Measurements from ENCODE around the gene CR1L. TPM values are rescaled to one million over a fixed set of nuclear protein-coding genes. Genes with fewer than 3 reads are reported as not detected.
"Not testable (repeated sequence)": the region's sequence is repeated elsewhere in the genome, so short reads cannot be mapped to it uniquely, and the experiment has no call there.

Gene CR1L
- total RNA-seq, 4 donors from 2014 or later: 0.22 TPM; not detected in 3

DNA sequence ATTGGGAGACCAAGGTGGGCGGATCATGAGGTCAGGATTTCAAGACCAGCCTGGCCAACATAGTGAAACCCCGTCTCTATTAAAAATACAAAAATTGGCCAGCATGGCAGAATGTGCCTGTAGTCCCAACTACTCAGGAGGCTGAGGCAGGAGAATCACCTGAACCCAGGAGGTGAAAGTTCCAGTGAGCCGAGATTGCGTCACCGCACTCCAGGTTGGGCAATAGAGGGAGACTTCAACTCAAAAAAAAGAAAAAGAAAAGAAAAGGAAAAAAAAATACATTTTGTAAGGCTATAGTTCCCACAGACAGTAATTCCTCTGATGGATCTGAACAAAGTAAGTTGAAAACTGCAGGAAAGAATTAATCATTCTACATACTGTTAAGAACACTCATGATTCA is 58.8 kb downstream of the CR1L start:
- DNase-seq: no peak
- TF ChIP-seq, protein P1, sequence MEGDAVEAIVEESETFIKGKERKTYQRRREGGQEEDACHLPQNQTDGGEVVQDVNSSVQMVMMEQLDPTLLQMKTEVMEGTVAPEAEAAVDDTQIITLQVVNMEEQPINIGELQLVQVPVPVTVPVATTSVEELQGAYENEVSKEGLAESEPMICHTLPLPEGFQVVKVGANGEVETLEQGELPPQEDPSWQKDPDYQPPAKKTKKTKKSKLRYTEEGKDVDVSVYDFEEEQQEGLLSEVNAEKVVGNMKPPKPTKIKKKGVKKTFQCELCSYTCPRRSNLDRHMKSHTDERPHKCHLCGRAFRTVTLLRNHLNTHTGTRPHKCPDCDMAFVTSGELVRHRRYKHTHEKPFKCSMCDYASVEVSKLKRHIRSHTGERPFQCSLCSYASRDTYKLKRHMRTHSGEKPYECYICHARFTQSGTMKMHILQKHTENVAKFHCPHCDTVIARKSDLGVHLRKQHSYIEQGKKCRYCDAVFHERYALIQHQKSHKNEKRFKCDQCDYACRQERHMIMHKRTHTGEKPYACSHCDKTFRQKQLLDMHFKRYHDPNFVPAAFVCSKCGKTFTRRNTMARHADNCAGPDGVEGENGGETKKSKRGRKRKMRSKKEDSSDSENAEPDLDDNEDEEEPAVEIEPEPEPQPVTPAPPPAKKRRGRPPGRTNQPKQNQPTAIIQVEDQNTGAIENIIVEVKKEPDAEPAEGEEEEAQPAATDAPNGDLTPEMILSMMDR (IDR thresholded peaks at IDR 0.05): no peak
- TF ChIP-seq POLR2A (IDR thresholded peaks at IDR 0.05): no peak
- no peak overlapping the region for H3K4me3 ChIP-seq (replicated peaks in 1 of 3)
- intact Hi-C loops (cut with DNase I): no loop called here
- H3K27ac ChIP-seq: no peak overlapping the region
- H3K4me1 ChIP-seq: no peaks in the 10 kb centered on the region
- no peaks in the 10 kb centered on the region for H3K27me3 ChIP-seq
- no peaks in the 10 kb centered on the region for H3K36me3 ChIP-seq
- 82 to 99% methylated on average over 5 of the region's 5 CpGs for WGBS, 2 donors
- H3K9me3 ChIP-seq: no peaks in the 10 kb centered on the region

DNA sequence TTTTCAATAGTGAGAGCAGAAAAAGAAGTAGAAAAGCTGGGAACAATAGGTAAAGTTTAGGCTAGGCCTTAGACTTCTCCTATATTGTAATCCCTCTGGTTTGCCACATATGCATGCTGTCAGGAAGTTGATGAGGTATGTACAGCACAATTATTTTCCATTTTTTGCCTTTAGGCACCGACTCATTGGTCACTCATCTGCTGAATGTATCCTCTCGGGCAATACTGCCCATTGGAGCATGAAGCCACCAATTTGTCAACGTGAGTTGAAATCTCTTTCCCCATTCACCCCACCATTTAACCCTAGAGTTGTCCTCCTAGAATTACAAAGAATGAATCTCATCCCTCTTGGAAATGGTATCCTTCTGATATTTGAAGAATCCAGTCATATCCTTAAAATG is 63.1 kb downstream of the CR1L start:
- intact Hi-C loops (cut with DNase I); H3K4me3 ChIP-seq (replicated peaks in 1 of 3); DNase-seq; H3K27ac ChIP-seq; H3K36me3 ChIP-seq; H3K9me3 ChIP-seq; H3K27me3 ChIP-seq; H3K4me1 ChIP-seq: not testable (repeated sequence)
- 40 to 44% methylated on average over 3 of the region's 3 CpGs for WGBS, 2 donors

- Histone ChIP-seq H3K27ac (no peak overlapping the region), H3K9me3 (no peaks in the 10 kb centered on the region), H3K4me3 (replicated peaks in 1 of 3) (no peak overlapping the region), H3K36me3 (no peaks in the 10 kb centered on the region), H3K4me1 (no peaks in the 10 kb centered on the region), H3K27me3 (no peaks in the 10 kb centered on the region)
- intact Hi-C loops (cut with DNase I): no loop called here
- 71 to 79% methylated on average over 5 of the region's 5 CpGs for WGBS, 2 donors
- DNase-seq: no peak
- TF ChIP-seq, protein P1 (IDR thresholded peaks at IDR 0.05): no peak
- no peak for TF ChIP-seq POLR2A (IDR thresholded peaks at IDR 0.05)
These were observed 66.4 kb downstream of the CR1L start for GRCh38 chr1:207711285-207711684.

GRCh38 chr1:207712701-207713100 is 67.8 kb downstream of the CR1L start:
- H3K27ac ChIP-seq; H3K27me3 ChIP-seq; H3K4me3 ChIP-seq (replicated peaks in 1 of 3); H3K4me1 ChIP-seq; H3K36me3 ChIP-seq; H3K9me3 ChIP-seq; DNase-seq; intact Hi-C loops (cut with DNase I): not testable (repeated sequence)
- 73 to 89% methylated on average over 3 of the region's 3 CpGs for WGBS, 2 donors

DNA sequence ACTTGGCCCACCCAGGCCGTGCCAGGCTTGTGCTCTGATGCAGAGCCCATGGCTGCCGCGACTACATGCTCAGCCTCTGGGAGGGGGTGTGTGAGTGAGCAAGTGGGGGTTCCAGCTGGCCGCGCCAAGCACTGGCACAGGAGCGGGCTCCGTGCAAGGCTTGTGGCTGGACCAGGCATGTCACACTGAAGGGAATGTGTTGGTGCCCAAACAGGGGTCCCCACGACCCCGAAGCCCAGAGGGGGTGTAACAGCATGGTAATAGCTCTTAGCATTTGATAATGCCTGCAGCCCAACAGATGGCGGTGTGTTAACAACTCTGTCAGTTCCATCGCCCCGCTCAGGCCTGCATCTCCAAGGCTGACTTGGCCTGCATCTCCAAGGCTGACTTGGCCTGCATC is 68.6 kb downstream of the CR1L start:
- 97 to 100% methylated on average over 5 to 12 of the region's 12 CpGs for WGBS, 2 donors
- Histone ChIP-seq H3K4me3 (replicated peaks in 1 of 3) (no peak overlapping the region), H3K27ac (no peak overlapping the region), H3K4me1 (no peaks in the 10 kb centered on the region), H3K36me3 (no peaks in the 10 kb centered on the region), H3K9me3 (no peaks in the 10 kb centered on the region), H3K27me3 (no peaks in the 10 kb centered on the region)
- intact Hi-C loops (cut with DNase I): no loop called here
- DNase-seq: no peak
- TF ChIP-seq POLR2A (IDR thresholded peaks at IDR 0.05): no peak
- TF ChIP-seq, protein P1 (IDR thresholded peaks at IDR 0.05): no peak

DNA sequence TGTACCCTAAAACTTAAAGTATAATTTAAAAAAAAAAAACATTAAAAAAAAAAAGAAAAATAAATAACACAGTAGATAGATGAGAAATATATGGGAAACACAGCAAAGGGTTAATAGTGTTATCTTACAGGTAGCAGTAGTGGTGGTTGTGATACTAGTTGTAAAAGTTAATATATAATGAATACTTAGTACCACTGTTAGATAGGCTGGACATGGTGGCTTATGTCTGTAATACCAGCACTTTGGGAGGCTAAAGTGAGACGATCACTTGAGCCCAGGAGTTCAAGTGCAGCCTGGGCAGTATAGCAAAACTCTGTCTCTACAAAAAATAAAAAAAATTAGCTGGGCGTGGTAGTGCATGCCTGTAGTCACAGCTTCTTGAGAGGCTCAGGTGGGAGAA is 74.3 kb downstream of the CR1L start:
- DNase-seq: no peak
- 76 to 88% methylated on average over 2 of the region's 2 CpGs for WGBS, 2 donors
- intact Hi-C loops (cut with DNase I): no loop called here
- Histone ChIP-seq H3K27me3 (no peaks in the 10 kb centered on the region), H3K9me3 (no peaks in the 10 kb centered on the region), H3K4me1 (no peaks in the 10 kb centered on the region), H3K27ac (no peak overlapping the region), H3K36me3 (no peaks in the 10 kb centered on the region), H3K4me3 (replicated peaks in 1 of 3) (no peak overlapping the region)
- TF ChIP-seq, protein P1 (IDR thresholded peaks at IDR 0.05): no peak
- no peak for TF ChIP-seq POLR2A (IDR thresholded peaks at IDR 0.05)

GRCh38 chr1:207728200-207728858 is 83.4 kb downstream of the CR1L start:
- H3K27ac ChIP-seq; DNase-seq; H3K9me3 ChIP-seq; H3K4me1 ChIP-seq; H3K27me3 ChIP-seq; intact Hi-C loops (cut with DNase I); H3K4me3 ChIP-seq (replicated peaks in 1 of 3); H3K36me3 ChIP-seq: not testable (repeated sequence)
- WGBS, 2 donors: 91 to 94% methylated on average over 4 of the region's 4 CpGs

GRCh38 chr1:207737503-207738157 is 92.7 kb downstream of the CR1L start:
- WGBS, 2 donors: 88 to 89% methylated on average over 8 of the region's 8 CpGs
- H3K9me3 ChIP-seq; DNase-seq; H3K4me1 ChIP-seq; H3K36me3 ChIP-seq; H3K27ac ChIP-seq; intact Hi-C loops (cut with DNase I); H3K4me3 ChIP-seq (replicated peaks in 1 of 3); H3K27me3 ChIP-seq: not testable (repeated sequence)

DNA sequence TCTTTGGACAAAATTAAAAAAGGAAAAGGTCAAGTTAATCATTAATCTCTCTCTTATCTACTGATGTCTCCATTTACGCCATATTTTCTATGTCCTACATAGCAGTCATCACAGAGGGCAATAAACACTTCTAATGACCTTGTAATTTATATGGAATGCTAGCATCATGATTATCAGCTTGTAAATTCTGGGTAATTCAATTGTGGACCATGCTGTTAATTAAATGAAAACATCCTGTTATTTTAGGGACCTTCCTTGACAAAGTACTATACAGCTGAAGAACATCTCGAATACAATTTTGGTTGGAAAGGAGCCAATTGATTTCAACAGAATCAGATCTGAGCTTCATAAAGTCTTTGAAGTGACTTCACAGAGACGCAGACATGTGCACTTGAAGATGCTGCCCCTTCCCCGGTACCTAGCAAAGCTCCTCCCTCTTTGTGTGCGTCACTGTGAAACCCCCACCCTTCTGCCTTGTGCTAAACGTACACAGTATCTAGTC is 93.3 kb downstream of the CR1L start:
- H3K9me3 ChIP-seq; H3K27me3 ChIP-seq; intact Hi-C loops (cut with DNase I); DNase-seq; H3K27ac ChIP-seq; H3K36me3 ChIP-seq; H3K4me3 ChIP-seq (replicated peaks in 1 of 3); H3K4me1 ChIP-seq: not testable (repeated sequence)
- 41 to 44% methylated on average over 6 of the region's 6 CpGs for WGBS, 2 donors
